GM23338 (cell line): ENCODE results near the gene NAA15. TPM values are rescaled to one million over a fixed set of nuclear protein-coding genes. Genes with fewer than 3 reads are reported as not detected.

Source experiments
- ATAC-seq: fragments of 200-7000 bp; cut with Tn5 transposase; 3 replicates; pipeline ENCODE4 v1.9.1; 2020
- DNase-seq: peaks from one replicate; pipeline ENCODE4 v3.0.0-alpha.2; 2015; ENCODE audit warnings: low spot score
- H2AFZ ChIP-seq: fragments of 200-600 bp; sonication (generic); 2 replicates; pipeline ENCODE4 v1.8.0; 2016; ENCODE audit warnings: antibody characterized with exemption, mild to moderate bottlenecking, moderate library complexity
- H3F3A ChIP-seq: fragments of 200-600 bp; sonication (generic); replicated peaks from 2 replicates; pipeline ENCODE4 v1.8.0; 2017; ENCODE audit warnings: antibody characterized with exemption, mixed run types, low read depth
- H3K27ac ChIP-seq: fragments of 200-600 bp; sonication (generic); 2 replicates; pipeline ENCODE4 v1.6.1; 2016; ENCODE audit warnings: low read depth
- H3K27me3 ChIP-seq: fragments of 200-600 bp; sonication (generic); 2 replicates; pipeline ENCODE4 v1.8.0; 2016; ENCODE audit warnings: mild to moderate bottlenecking, mixed run types, moderate library complexity; ENCODE audit not compliant: insufficient read depth
- H3K36me3 ChIP-seq: fragments of 200-600 bp; sonication (generic); 2 replicates; pipeline ENCODE4 v1.8.0; 2016; ENCODE audit warnings: mild to moderate bottlenecking; ENCODE audit not compliant: insufficient read depth
- H3K4me1 ChIP-seq: fragments of 200-600 bp; sonication (generic); 2 replicates; pipeline ENCODE4 v1.8.0; 2016; ENCODE audit warnings: mild to moderate bottlenecking, moderate library complexity; ENCODE audit not compliant: insufficient read depth
- H3K4me2 ChIP-seq: fragments of 200-600 bp; sonication (generic); 2 replicates; pipeline ENCODE4 v1.7.1; 2017; ENCODE audit warnings: mixed run types
- H3K4me3 ChIP-seq: fragments of 200-600 bp; sonication (generic); 2 replicates; pipeline ENCODE4 v1.6.1; 2016; ENCODE audit warnings: mixed run types
- H3K79me2 ChIP-seq: fragments of 200-600 bp; sonication (generic); replicated peaks from 2 replicates; pipeline ENCODE4 v1.8.0; 2017; ENCODE audit warnings: mild to moderate bottlenecking; ENCODE audit not compliant: insufficient read depth
- H3K9me2 ChIP-seq: fragments of 200-600 bp; sonication (generic); 2 replicates; pipeline ENCODE4 v1.8.0; 2017; ENCODE audit not compliant: insufficient read depth
- H4K20me1 ChIP-seq: fragments of 200-600 bp; sonication (generic); replicated peaks from 2 replicates; pipeline ENCODE4 v1.8.0; 2017; ENCODE audit warnings: mild to moderate bottlenecking; ENCODE audit not compliant: insufficient read depth
- H3K27ac Mint-ChIP-seq: 2 replicates; pipeline ENCODE4 v1.8.0; 2020; ENCODE audit warnings: inconsistent platforms, mild to moderate bottlenecking, moderate library complexity, mixed read lengths
- H3K27me3 Mint-ChIP-seq: 3 replicates; pipeline ENCODE4 v1.8.0; 2022; ENCODE audit warnings: low read depth, mild to moderate bottlenecking, moderate library complexity, mixed read lengths, inconsistent platforms; ENCODE audit not compliant: insufficient read depth, poor library complexity
- H3K36me3 Mint-ChIP-seq: 3 replicates; pipeline ENCODE4 v1.8.0; 2021; ENCODE audit warnings: low read depth, mild to moderate bottlenecking, inconsistent platforms, moderate library complexity, mixed read lengths
- H3K4me1 Mint-ChIP-seq: 3 replicates; pipeline ENCODE4 v1.8.0; 2020; ENCODE audit warnings: mild to moderate bottlenecking, inconsistent platforms, mixed read lengths
- H3K4me3 Mint-ChIP-seq: 3 replicates; pipeline ENCODE4 v1.8.0; 2021; ENCODE audit warnings: moderate library complexity, mild to moderate bottlenecking, inconsistent platforms, mixed read lengths
- H3K9me3 Mint-ChIP-seq: 3 replicates; pipeline ENCODE4 v1.8.0; 2020; ENCODE audit warnings: moderate library complexity, mild to moderate bottlenecking, inconsistent platforms, mixed read lengths
- CREB1 ChIP-seq: fragments of 250-450 bp; sonication (Bioruptor Pico); IDR thresholded peaks from 2 replicates; pipeline ENCODE4 v1.5.0; 2020; ENCODE audit warnings: low read depth, mild to moderate bottlenecking, moderate library complexity
- CTCF ChIP-seq, 2 experiments: fragments of 200-600 bp in 1 of 2; sonication (generic) in 1 of 2; conservative IDR thresholded peaks; 2 replicates each; pipeline versions ENCODE4 v1.5.1 to v1.6.1; 2016 to 2017; ENCODE audit warnings: antibody characterized with exemption in 2 of 2, low read depth in 2 of 2, mild to moderate bottlenecking in 2 of 2, moderate library complexity in 1 of 2
- ETS1 ChIP-seq: IDR thresholded peaks from 2 replicates; pipeline ENCODE4 v1.6.1; 2016; ENCODE audit warnings: antibody characterized with exemption
- EZH2phosphoT487 ChIP-seq: fragments of 200-600 bp; sonication (generic); IDR thresholded peaks from one replicate; pipeline ENCODE4 v1.8.1; 2018; ENCODE audit warnings: antibody characterized with exemption; ENCODE audit not compliant: unreplicated experiment
- JUNB ChIP-seq: IDR thresholded peaks from one replicate; pipeline ENCODE4 v1.6.1; 2016; ENCODE audit warnings: antibody characterized with exemption; ENCODE audit not compliant: unreplicated experiment
- NANOG ChIP-seq: IDR thresholded peaks from 2 replicates; pipeline ENCODE4 v1.6.1; 2016; ENCODE audit warnings: antibody characterized with exemption, borderline replicate concordance
- POLR2AphosphoS5 ChIP-seq: IDR thresholded peaks from 2 replicates; pipeline ENCODE4 v1.6.1; 2016; ENCODE audit warnings: antibody characterized with exemption, low read depth
- REST ChIP-seq: IDR thresholded peaks from one replicate; pipeline ENCODE4 v1.6.1; 2018; ENCODE audit warnings: antibody characterized with exemption; ENCODE audit not compliant: unreplicated experiment
- STAT1 ChIP-seq: IDR thresholded peaks from one replicate; pipeline ENCODE4 v1.6.1; 2016; ENCODE audit warnings: antibody characterized with exemption; ENCODE audit not compliant: unreplicated experiment
- ZNF462 ChIP-seq: fragments of 250-450 bp; sonication (Bioruptor Pico); IDR thresholded peaks from 2 replicates; pipeline ENCODE4 v1.5.0; 2020; ENCODE audit warnings: mild to moderate bottlenecking, moderate library complexity
- polyA plus RNA-seq: library from polyadenylated mRNA; unstranded; fragments of >200 nt; fragmentation: Nextera tagmentation; extraction: Ambion mirVana; gene quantifications from 2 replicates; pipeline ENCODE4 v1.2.1, GENCODE V29; 2016
- total RNA-seq: library from RNA; depleted of rRNA; stranded (reverse); fragments of >200 nt; shearing (Covaris generic); gene quantifications from 2 replicates; pipeline ENCODE4 v1.2.3, GENCODE V29; 2014

NAA15 gene
- total and polyA plus RNA-seq, 2 experiments from 2014 or later: 80.1 to 101 TPM

GRCh38 chr4:139282065-139282720, 19.1 kb upstream of the NAA15 start (continued):
- TF ChIP-seq REST: no peak
- TF ChIP-seq ETS1: no peak
- TF ChIP-seq STAT1: no peak
- no peak for TF ChIP-seq POLR2AphosphoS5
- TF ChIP-seq CREB1 (CRISPR knock-in tag): no peak
- no peak for TF ChIP-seq JUNB
- no peak for TF ChIP-seq NANOG
- TF ChIP-seq CTCF (conservative IDR thresholded peaks at IDR 0.05; ENCODE audit: low read depth in 2 of 2): no peak

- Histone ChIP-seq H4K20me1 (no peaks in the 10 kb centered on the region), H3K36me3 (no peaks in the 10 kb centered on the region), H3K27me3 (peaks cover 46% of the 10 kb centered on the region), H3K4me3 (no peak overlapping the region), H3K4me2 (no peak overlapping the region), H3K27ac (no peak overlapping the region), H3F3A (peaks cover 12% of the 10 kb centered on the region), H3K4me1 (no peaks in the 10 kb centered on the region; the same call in 1 of the 2 replicates), H2AFZ (no peak overlapping the region), H3K79me2 (no peaks in the 10 kb centered on the region), H3K9me2 (0 out of 2 replicates have a peak, but pooled peaks cover 2% of the 10 kb centered on the region)
- no peak overlapping the region for H3K4me3 Mint-ChIP-seq
- no peak for ATAC-seq
- no peak overlapping the region for H3K27ac Mint-ChIP-seq
- H3K36me3 Mint-ChIP-seq: peaks cover 5% of the 10 kb centered on the region; the same call in 2 of the 3 replicates
- DNase-seq: no peak
- peaks cover 10% of the 10 kb centered on the region for H3K4me1 Mint-ChIP-seq
- peaks cover 36% of the 10 kb centered on the region for H3K27me3 Mint-ChIP-seq
- H3K9me3 Mint-ChIP-seq: peaks cover 12% of the 10 kb centered on the region
- TF ChIP-seq ZNF462 (CRISPR knock-in tag) (no peak), STAT1 (no peak), EZH2phosphoT487 (no peak)
Observed at GRCh38 chr4:139282721-139283075, 18.6 kb upstream of the NAA15 start.
